Fibroblast of the conjunctiva (primary cell): ENCODE measurements around the gene LRRC55.
A peak's percentile ranks its signal among the peaks of the same experiment; 100 is the strongest.

ENCODE experiments used
- DNase-seq: peaks from one replicate; pipeline ENCODE4 v3.0.0-alpha.2; 2010; ENCODE audit warnings: low read depth

LRRC55 gene

DNA sequence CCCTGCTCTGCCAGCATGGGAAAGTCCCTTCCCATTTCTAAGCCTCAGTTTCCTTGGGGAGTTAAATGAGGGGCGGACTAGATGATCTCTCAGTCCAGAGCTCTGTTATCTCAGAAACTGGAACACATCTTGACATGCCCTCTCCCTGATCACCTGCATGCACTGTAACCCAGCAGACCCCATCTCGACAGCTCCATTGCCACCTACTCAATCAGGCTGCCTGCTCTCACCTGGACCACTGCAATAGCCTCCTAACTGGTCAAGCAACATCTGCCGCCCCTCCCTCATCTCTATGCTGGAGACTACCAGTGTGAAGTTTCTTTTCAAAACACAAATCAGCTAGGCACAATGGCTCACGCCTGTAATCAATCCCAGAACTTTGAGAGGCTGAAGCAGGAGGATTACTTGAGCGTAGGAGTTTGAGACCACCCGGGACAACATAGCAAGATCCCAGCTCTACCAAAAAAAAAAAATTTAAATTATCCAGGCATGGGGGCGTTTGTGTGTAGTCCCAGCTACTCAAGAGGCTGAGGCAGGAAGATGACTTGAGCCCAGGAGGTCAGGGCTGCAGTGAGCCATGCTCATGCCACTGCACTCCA is 22.2 kb downstream of the LRRC55 start:
- no peak for DNase-seq

DNA sequence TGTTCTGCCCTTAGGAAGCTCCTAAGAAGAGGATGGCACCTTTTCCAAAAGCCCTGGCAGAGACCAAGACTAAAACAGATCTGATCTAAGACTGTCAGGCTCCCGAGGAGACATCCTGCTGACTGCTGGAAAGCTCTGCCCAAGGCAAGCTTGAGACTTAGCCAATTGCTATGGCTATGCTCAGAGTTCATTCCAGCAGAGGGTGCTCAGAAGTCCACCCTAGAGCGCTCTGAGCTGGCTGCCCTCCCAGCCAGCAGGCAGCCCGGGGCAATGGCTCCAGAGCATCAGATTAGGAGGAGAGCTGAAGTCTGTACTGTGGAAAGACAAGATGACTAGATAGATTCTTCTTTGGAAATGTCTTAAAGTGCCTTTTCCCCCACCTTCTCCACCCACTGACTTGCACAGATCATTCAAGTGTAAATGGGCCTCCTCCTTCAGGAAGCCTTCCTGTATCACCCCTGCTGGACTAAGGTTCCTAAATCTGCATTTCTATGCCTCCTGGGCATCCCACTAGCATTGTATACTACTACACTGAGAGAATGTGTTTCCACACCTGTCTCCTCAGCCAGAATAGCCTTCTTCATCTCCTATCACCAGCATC is 23.4 kb downstream of the LRRC55 start:
- DNase-seq = peak; percentile 47

DNA sequence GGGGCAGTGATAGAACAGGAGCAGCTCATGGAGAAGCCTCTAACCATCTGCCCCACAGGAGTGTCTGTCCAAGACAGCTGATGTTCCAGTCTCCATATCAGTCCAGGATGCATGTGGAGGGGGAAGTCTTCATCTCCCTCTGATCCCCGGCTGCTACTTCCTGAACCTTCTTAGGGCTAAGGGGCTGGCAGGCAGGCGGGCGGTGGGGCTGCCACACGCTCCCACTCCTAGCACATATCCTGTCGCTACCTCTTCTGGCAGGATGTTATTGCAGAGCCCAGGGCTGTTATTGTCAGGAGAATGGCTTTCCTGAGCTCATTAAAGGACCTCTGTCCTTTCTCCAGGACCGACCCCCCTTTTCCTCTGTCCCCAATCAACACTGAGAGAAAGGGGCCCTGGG is 25.4 kb downstream of the LRRC55 start:
- DNase-seq = no peak

GRCh38 chr11:57210781-57211180 is 29.0 kb downstream of the LRRC55 start:
- DNase-seq = no peak

GRCh38 chr11:57213342-57214097 is 31.8 kb downstream of the LRRC55 start:
- DNase-seq = no peak

DNA sequence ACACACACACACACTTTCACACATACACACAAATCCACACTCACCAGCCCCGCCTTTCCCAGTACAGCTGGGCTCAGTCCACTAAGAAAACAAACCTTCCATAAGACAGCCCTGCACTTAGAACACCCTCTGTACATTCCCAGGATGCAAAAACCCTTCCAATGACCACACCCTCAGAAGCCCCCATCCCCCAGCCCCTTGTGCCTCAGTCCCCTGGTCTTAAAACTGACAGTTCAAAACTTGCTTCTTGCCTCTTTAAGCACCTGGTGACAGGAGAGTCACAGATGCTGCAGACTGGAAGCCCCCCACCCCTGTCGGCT is 32.3 kb downstream of the LRRC55 start:
- no peak for DNase-seq

- DNase-seq = peak; percentile 45
These were observed 32.7 kb downstream of the LRRC55 start for GRCh38 chr11:57214494-57214893.

DNA sequence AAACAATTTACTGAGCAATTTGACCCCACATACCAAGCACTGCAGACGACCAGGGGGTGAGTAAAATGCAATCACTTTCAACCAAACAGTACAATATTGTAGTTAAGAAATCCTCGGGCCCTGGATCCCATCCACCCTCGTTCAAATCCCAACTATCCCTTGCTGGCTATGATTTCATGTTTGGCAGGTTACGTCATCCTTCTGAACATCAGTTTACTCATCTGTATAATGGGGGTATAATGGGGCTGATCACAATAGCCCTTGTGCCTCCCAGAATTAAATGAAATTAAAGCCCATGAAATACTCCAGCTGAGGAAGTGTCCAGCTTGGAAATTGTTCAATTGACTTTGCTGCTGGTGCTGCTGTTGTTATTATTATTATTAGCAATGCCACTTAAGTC is 34.7 kb downstream of the LRRC55 start:
- DNase-seq = no peak

DNA sequence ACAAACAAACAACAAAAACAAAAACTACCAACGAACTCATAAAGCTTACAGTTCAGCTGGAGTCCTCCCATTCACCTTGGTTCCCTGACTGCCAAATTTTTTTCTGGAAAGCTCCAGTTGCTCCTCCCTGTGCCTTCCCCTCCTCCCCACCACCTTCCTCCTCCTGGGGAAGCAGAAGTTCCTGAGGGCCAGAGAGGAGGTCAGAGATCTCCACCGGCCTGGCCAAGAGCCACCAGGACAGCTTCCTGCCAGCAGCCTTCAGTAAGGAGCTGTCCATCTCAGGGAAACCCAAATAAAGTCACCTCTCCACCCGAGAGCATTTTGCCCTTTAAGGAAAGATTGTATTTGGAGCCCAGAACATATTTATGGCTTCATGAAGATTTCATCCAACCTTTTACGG is 35.3 kb downstream of the LRRC55 start:
- DNase-seq = no peak

GRCh38 chr11:57219021-57219627 is 37.4 kb downstream of the LRRC55 start:
- no peak for DNase-seq

DNA sequence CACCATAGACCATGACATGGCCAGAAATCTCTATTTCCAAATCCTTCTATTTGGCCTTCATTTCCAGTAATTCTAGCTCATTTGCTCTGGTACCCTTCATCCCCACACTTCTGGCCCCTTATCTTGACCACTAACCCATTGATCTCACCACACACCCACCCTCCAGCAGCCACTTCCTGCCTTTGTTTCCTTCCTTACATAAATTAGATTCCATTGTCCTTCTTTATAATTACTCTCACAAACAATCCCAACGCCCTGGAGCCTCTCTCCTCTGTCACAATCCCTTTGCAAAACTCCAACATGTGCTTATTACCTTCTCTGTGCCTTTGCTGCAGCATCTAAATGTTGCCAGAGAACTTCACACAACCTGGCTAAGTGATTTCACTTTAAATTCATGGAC is 40.5 kb downstream of the LRRC55 start:
- no peak for DNase-seq

DNA sequence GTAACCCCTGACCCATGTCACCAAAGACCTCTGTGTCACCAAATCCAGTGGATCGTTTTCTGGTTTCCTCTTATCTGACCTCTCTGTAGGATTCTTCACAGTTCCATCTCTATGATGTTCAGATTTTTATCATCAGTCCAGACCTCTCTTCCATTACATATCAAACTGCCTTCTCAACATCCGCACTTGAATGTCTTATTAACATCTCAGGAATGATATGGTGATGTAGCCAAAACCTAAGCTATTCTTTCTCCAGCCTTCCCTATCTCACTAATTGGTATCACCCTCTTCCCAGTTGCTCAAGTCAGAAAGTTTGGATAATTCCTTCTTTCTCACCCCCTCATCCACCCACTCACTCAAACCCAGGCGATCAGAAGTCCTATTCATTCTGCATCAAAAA is 41.8 kb downstream of the LRRC55 start:
- no peak for DNase-seq

- DNase-seq = no peak
These were observed 42.4 kb downstream of the LRRC55 start for GRCh38 chr11:57224128-57224527.

DNA sequence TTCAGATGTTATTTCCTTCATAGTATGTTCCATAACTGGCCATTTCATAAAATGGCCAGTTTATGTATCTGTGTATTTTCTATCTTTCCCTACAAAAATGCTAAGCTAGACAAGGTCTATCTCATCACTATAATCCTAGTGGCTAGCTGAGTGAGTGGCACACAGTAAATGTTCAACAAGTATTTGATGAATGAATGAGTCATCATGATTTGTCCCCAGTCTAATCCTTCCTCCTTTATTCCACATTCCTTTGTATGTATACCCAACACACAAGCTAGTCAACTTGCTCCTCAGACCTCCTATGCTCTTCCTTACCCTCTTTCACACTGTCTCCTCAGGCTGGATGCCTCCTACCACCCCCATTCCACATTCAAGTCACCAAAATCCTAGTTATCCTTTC is 42.8 kb downstream of the LRRC55 start:
- no peak for DNase-seq

- no peak for DNase-seq
These were observed 46.8 kb downstream of the LRRC55 start for GRCh38 chr11:57228600-57228999.

- DNase-seq = no peak
These were observed 48.6 kb downstream of the LRRC55 start for GRCh38 chr11:57230316-57230715.

GRCh38 chr11:57230791-57231538 is 49.2 kb downstream of the LRRC55 start:
- DNase-seq = no peak

- no peak for DNase-seq
These were observed 49.9 kb downstream of the LRRC55 start for GRCh38 chr11:57231539-57232253.

GRCh38 chr11:57233702-57234101 is 51.9 kb downstream of the LRRC55 start:
- DNase-seq = no peak

DNA sequence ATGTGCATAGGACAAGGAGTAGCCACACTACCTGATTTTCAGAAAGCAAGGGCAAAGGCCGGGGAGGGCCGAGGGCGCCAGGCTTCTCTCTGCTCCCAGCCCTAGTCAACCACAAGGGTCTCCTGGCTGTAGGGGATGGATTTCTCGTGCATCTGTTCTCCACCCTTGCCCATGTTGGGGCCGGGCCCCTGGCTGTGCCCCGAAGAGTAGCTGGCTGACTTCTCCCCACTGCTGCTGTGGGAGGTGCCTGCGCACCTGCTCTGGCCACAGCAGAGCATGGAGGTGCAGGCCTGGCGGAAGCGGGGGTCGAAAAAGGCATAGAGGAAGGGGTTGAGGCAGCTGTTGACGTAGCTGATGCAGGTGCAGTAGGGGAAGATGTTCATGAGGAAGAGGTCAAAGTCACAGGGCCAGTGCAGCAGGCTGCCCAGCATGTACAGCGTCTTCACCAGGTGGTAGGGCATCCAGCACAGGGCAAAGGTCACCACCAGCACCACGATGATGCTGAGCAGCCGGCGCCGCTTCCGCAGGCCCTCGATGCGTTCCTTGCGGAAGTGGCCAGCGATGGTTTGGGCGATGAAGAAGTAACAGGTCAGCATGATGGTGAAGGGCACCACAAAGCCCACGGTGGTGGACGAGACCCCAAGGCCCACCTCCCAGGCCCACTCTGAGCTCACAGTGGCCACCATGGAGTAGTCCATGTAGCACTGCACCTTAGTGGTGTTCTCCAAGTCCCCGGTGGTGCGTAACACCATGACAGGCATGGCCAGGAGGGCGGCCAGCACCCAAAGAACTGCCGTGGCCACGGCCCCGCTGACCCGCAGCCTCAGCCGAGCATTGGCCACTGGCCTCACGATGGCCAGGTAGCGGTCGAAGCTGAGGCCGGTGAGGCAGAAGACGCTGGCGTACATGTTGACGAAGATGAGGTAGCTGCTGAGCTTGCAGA is 54.3 kb downstream of the LRRC55 start:
- no peak for DNase-seq

GRCh38 chr11:57237204-57237681 is 55.5 kb downstream of the LRRC55 start, which contains the start of gene APLNR:
TSS of gene APLNR (minus strand) at chr11:57237250. CDS start at chr11:57237004, 246 bp downstream.
- DNase-seq = no peak
